HepG2 (cell line): ENCODE measurements around the gene PPP1R13L. TPM values are rescaled to one million over a fixed set of nuclear protein-coding genes. Genes with fewer than 3 reads are reported as not detected.

Experiments used
- CBFB ChIP-seq: sonication (generic); formaldehyde crosslinking; IDR thresholded peaks from 2 replicates; pipeline ENCODE4 v1.4.0; 2020; ENCODE audit warnings: missing genetic modification reagents
- ESRRA ChIP-seq: sonication (generic); formaldehyde crosslinking; IDR thresholded peaks from 2 replicates; pipeline ENCODE4 v1.5.1; 2020; ENCODE audit warnings: mild to moderate bottlenecking, low read depth, missing genetic modification reagents
- FOXC1 ChIP-seq: sonication (generic); formaldehyde crosslinking; IDR thresholded peaks from 2 replicates; pipeline ENCODE4 v1.8.0; 2022; ENCODE audit warnings: mild to moderate bottlenecking, missing genetic modification reagents, borderline replicate concordance
- GABPA ChIP-seq, 2 experiments: IDR thresholded peaks; 2 replicates each; pipeline ENCODE4 v1.6.1; 2011 to 2016; ENCODE audit warnings: low read depth in 2 of 2, low read length in 1 of 2, missing biosample characterization in 1 of 2, missing genetic modification characterization in 1 of 2
- GATA4 ChIP-seq: sonication (generic); IDR thresholded peaks from 2 replicates; pipeline ENCODE4 v1.6.1; 2016; ENCODE audit warnings: antibody characterized with exemption, low read depth, borderline replicate concordance
- GLI4 ChIP-seq: sonication (generic); formaldehyde crosslinking; IDR thresholded peaks from 2 replicates; pipeline ENCODE4 v1.5.1; 2020; ENCODE audit warnings: missing genetic modification reagents, mild to moderate bottlenecking, moderate library complexity, borderline replicate concordance
- HDAC6 ChIP-seq: fragments of 200-600 bp; sonication (generic); IDR thresholded peaks from 2 replicates; pipeline ENCODE4 v1.7.0; 2017; ENCODE audit warnings: mild to moderate bottlenecking, antibody characterized with exemption, low read length, low read depth
- HNF4A ChIP-seq: sonication (generic); formaldehyde crosslinking; IDR thresholded peaks from 2 replicates; pipeline ENCODE4 v1.4.0; 2020; ENCODE audit warnings: missing genetic modification reagents
- KDM4B ChIP-seq: sonication (generic); formaldehyde crosslinking; IDR thresholded peaks from 2 replicates; pipeline ENCODE4 v1.4.0; 2020; ENCODE audit warnings: missing genetic modification reagents
- KDM5A ChIP-seq: fragments of 200-600 bp; sonication (generic); IDR thresholded peaks from 2 replicates; pipeline ENCODE4 v1.7.0; 2018; ENCODE audit warnings: antibody characterized with exemption, mild to moderate bottlenecking, low read length, borderline replicate concordance
- MBNL3 ChIP-seq: fragments of 250-450 bp; sonication (Bioruptor Pico); conservative IDR thresholded peaks from 2 replicates; pipeline ENCODE4 v1.8.0; 2022; ENCODE audit warnings: mild to moderate bottlenecking, inconsistent platforms
- MED13 ChIP-seq: sonication (generic); formaldehyde crosslinking; IDR thresholded peaks from 2 replicates; pipeline ENCODE4 v1.5.0; 2020; ENCODE audit warnings: missing genetic modification reagents
- NCOA1 ChIP-seq: sonication (generic); formaldehyde crosslinking; IDR thresholded peaks from 2 replicates; pipeline ENCODE4 v1.9.0; 2021; ENCODE audit warnings: missing genetic modification reagents
- PITX1 ChIP-seq: sonication (generic); formaldehyde crosslinking; IDR thresholded peaks from 2 replicates; pipeline ENCODE4 v1.5.1; 2020; ENCODE audit warnings: mild to moderate bottlenecking, missing genetic modification reagents
- POLR2AphosphoS2 ChIP-seq: IDR thresholded peaks from 2 replicates; pipeline ENCODE4 v1.6.1; 2011; ENCODE audit warnings: low read depth, low read length, improper control_type of control experiment
- RARG ChIP-seq: sonication (generic); formaldehyde crosslinking; IDR thresholded peaks from 2 replicates; pipeline ENCODE4 v1.4.0; 2020; ENCODE audit warnings: low read depth, mild to moderate bottlenecking, missing genetic modification reagents
- REXO4 ChIP-seq: sonication (generic); formaldehyde crosslinking; IDR thresholded peaks from 2 replicates; pipeline ENCODE4 v1.8.0; 2022; ENCODE audit warnings: missing genetic modification reagents, mild to moderate bottlenecking, borderline replicate concordance
- SNRNP70 ChIP-seq: fragments of 200-400 bp; formaldehyde crosslinking; IDR thresholded peaks from 2 replicates; pipeline ENCODE4 v1.6.1; 2017; ENCODE audit warnings: mild to moderate bottlenecking, low read depth, low read length, moderate library complexity
- SOX6 ChIP-seq, 2 experiments: fragments of 450-650 bp in 1 of 2; sonication (generic) in 1 of 2; formaldehyde crosslinking in 1 of 2; IDR thresholded peaks; 2 replicates each; pipeline versions ENCODE4 v1.4.0 to v1.6.1; 2017 to 2020; ENCODE audit warnings: antibody characterized with exemption in 1 of 2, mild to moderate bottlenecking in 1 of 2, missing genetic modification reagents in 1 of 2
- SUZ12 ChIP-seq: fragments of 150-350 bp; IDR thresholded peaks from 2 replicates; pipeline ENCODE4 v1.6.1; 2014; ENCODE audit warnings: low read depth, low read length
- ZFY ChIP-seq: sonication (generic); formaldehyde crosslinking; IDR thresholded peaks from 2 replicates; pipeline ENCODE4 v1.4.0; 2020; ENCODE audit warnings: missing genetic modification reagents
- ZSCAN29 ChIP-seq: sonication (generic); formaldehyde crosslinking; conservative IDR thresholded peaks from 2 replicates; pipeline ENCODE4 v1.4.0; 2020; ENCODE audit warnings: mild to moderate bottlenecking, missing genetic modification reagents
- polyA plus RNA-seq, 8 experiments: library from polyadenylated mRNA; depleted of rRNA in 3 of 8; stranded (reverse) in 7 of 8; unstranded in 1 of 8; fragments of >200 nt; fragmentation: Illumina TruSeq in 4 of 8; extraction: Trizol in 4 of 8; gene quantifications; 2 replicates each; pipeline versions ENCODE4 v1.2.1 to v1.2.3, GENCODE V29; 2011 to 2016; ENCODE audit warnings: low read depth in 4 of 8, missing spikeins in 1 of 8, mixed read lengths in 1 of 8; ENCODE audit not compliant: insufficient read depth in 1 of 8
- total RNA-seq, 5 experiments: library from RNA; depleted of rRNA; stranded (reverse); fragments of >200 nt; fragmentation: Illumina TruSeq; extraction: Trizol; gene quantifications; 2 replicates each; pipeline ENCODE4 v1.2.3, GENCODE V29; 2016; ENCODE audit warnings: low read depth in 1 of 5
- TF ChIP-seq, protein P1 (sequence below): sonication (generic); formaldehyde crosslinking; IDR thresholded peaks from 2 replicates; pipeline ENCODE4 v1.8.0; 2022; ENCODE audit warnings: missing genetic modification reagents, mild to moderate bottlenecking, inconsistent platforms, borderline replicate concordance
- TF ChIP-seq, protein P2 (sequence below): sonication (generic); formaldehyde crosslinking; conservative IDR thresholded peaks from 2 replicates; pipeline ENCODE4 v1.5.0; 2020; ENCODE audit warnings: missing genetic modification reagents
- TF ChIP-seq, protein P3 (sequence below): sonication (generic); formaldehyde crosslinking; IDR thresholded peaks from 2 replicates; pipeline ENCODE4 v1.4.0; 2020; ENCODE audit warnings: mild to moderate bottlenecking, missing genetic modification reagents
- TF ChIP-seq, protein P4 (sequence below): IDR thresholded peaks from 2 replicates; pipeline ENCODE4 v1.6.1; 2016; ENCODE audit warnings: missing compliant biosample characterization, missing genetic modification reagents, borderline replicate concordance

The PPP1R13L gene
- total and polyA plus RNA-seq, 2 of the 13 experiments (the other 11 are each of a cell fraction or from before 2014, with no cell fraction given): 1.3 to 6.6 TPM

DNA sequence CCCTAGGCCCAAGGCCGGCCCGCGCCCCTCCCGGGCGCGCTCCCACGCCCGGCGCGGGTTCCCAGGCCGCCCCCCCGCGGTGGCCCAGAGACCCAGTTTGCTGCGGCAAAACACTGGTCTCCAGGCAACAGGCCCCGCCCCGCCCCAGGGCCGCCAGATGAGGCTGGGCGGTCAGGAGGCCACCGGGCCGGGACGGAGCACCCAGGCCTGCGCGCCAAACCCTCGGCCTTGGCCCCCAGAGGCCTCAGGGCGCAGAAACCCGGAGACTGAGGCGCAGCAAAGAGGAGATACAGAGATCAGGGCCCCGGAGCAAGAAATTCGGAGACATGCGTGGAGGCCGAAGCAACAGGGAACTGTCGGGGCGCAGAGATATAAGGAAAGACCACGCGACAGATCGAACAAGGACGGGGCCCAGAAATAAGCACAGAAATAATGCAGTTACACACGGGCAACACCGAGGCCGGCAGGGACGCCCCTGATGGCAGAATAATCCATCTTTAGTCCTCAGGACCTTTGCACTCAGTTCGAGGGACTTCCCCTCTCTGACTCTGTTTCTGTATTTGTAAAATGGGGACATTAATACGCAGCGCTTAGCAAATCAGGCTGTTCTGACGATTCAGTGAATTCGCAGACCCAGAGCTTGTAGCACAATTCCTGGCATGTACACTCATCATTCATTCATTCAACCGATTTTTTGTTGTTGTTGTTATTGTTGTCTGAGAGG lies 39.6 kb upstream of the PPP1R13L start (continued):
- TF ChIP-seq GLI4 (CRISPR knock-in tag) (no peak), REXO4 (no peak), ESRRA (CRISPR knock-in tag) (no peak), POLR2AphosphoS2 (no peak), GABPA (IDR thresholded peaks at IDR 0.05; ENCODE audit: low read depth, low read length) (no peak), GABPA (CRISPR knock-in tag; IDR thresholded peaks at IDR 0.05; ENCODE audit: low read depth) (no peak), CBFB (CRISPR knock-in tag) (no peak), MED13 (CRISPR knock-in tag) (no peak), KDM5A (no peak), NCOA1 (CRISPR knock-in tag) (no peak), ZSCAN29 (CRISPR knock-in tag) (no peak), SNRNP70 (no peak), HNF4A (CRISPR knock-in tag) (peak; percentile 31; the same call in 1 of the 2 replicates), GATA4 (no peak), RARG (CRISPR knock-in tag) (no peak), KDM4B (CRISPR knock-in tag) (no peak), PITX1 (no peak), ZFY (CRISPR knock-in tag) (peak; percentile 80), SOX6 (IDR thresholded peaks at IDR 0.05) (no peak), SOX6 (CRISPR knock-in tag; IDR thresholded peaks at IDR 0.05) (peak; percentile 84), MBNL3 (CRISPR knock-in tag) (no peak), HDAC6 (no peak), FOXC1 (CRISPR knock-in tag) (no peak), SUZ12 (no peak)
- TF ChIP-seq, protein P1, sequence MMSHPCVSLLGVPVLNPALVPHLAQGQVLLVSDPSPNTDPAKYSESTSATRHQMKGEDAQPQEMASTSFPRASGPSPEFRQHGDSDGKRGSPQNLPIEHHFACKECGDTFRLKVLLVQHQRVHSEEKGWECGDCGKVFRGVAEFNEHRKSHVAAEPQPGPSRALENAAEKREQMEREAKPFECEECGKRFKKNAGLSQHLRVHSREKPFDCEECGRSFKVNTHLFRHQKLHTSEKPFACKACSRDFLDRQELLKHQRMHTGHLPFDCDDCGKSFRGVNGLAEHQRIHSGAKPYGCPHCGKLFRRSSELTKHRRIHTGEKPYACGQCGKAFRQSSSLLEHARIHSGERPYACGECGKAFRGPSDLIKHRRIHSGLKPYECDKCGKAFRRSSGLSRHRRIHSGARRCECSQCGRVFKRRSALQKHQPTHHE: no peak
- TF ChIP-seq, protein P2, sequence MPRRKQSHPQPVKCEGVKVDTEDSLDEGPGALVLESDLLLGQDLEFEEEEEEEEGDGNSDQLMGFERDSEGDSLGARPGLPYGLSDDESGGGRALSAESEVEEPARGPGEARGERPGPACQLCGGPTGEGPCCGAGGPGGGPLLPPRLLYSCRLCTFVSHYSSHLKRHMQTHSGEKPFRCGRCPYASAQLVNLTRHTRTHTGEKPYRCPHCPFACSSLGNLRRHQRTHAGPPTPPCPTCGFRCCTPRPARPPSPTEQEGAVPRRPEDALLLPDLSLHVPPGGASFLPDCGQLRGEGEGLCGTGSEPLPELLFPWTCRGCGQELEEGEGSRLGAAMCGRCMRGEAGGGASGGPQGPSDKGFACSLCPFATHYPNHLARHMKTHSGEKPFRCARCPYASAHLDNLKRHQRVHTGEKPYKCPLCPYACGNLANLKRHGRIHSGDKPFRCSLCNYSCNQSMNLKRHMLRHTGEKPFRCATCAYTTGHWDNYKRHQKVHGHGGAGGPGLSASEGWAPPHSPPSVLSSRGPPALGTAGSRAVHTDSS (CRISPR knock-in tag): no peak
- TF ChIP-seq, protein P3, sequence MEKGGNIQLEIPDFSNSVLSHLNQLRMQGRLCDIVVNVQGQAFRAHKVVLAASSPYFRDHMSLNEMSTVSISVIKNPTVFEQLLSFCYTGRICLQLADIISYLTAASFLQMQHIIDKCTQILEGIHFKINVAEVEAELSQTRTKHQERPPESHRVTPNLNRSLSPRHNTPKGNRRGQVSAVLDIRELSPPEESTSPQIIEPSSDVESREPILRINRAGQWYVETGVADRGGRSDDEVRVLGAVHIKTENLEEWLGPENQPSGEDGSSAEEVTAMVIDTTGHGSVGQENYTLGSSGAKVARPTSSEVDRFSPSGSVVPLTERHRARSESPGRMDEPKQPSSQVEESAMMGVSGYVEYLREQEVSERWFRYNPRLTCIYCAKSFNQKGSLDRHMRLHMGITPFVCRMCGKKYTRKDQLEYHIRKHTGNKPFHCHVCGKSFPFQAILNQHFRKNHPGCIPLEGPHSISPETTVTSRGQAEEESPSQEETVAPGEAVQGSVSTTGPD (CRISPR knock-in tag): no peak
- TF ChIP-seq, protein P4, sequence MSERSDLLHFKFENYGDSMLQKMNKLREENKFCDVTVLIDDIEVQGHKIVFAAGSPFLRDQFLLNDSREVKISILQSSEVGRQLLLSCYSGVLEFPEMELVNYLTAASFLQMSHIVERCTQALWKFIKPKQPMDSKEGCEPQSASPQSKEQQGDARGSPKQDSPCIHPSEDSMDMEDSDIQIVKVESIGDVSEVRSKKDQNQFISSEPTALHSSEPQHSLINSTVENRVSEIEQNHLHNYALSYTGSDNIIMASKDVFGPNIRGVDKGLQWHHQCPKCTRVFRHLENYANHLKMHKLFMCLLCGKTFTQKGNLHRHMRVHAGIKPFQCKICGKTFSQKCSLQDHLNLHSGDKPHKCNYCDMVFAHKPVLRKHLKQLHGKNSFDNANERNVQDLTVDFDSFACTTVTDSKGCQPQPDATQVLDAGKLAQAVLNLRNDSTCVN (CRISPR knock-in tag): no peak
